Muscle layer of duodenum (tissue), 2 donors: ENCODE data around the gene PNO1.
"Not testable (repeated sequence)": the region's sequence is repeated elsewhere in the genome, so short reads cannot be mapped to it uniquely, and the experiment has no call there.

Experiments used
- H3K27ac ChIP-seq: one replicate; pipeline ENCODE4 v1.7.0; 2013; ENCODE audit warnings: mild to moderate bottlenecking, low read length
- H3K27me3 ChIP-seq: one replicate; pipeline ENCODE4 v1.7.0; 2013; ENCODE audit warnings: low read depth, mild to moderate bottlenecking, control low read depth, low read length
- H3K36me3 ChIP-seq, 2 donors: one replicate each; pipeline ENCODE4 v1.7.0; 2013; ENCODE audit warnings: low read length in 2 of 2, control low read depth in 1 of 2, mild to moderate bottlenecking in 1 of 2; ENCODE audit not compliant: insufficient read depth in 2 of 2, control insufficient read depth in 1 of 2
- H3K4me1 ChIP-seq, 2 donors: one replicate each; pipeline ENCODE4 v1.7.0; 2013; ENCODE audit warnings: low read length in 2 of 2, mild to moderate bottlenecking in 2 of 2, control low read depth in 1 of 2, moderate library complexity in 1 of 2; ENCODE audit not compliant: insufficient read depth in 2 of 2, control insufficient read depth in 1 of 2
- H3K4me3 ChIP-seq, 2 donors: one replicate each; pipeline ENCODE4 v1.7.0; 2013; ENCODE audit warnings: low read length in 2 of 2, low read depth in 1 of 2, mild to moderate bottlenecking in 1 of 2
- H3K9me3 ChIP-seq, 2 donors: one replicate each; pipeline ENCODE4 v1.7.0; 2013; ENCODE audit warnings: low read length in 2 of 2, control low read depth in 1 of 2, mild to moderate bottlenecking in 1 of 2; ENCODE audit not compliant: control insufficient read depth in 1 of 2
- donor health status: healthy.

The PNO1 gene

DNA sequence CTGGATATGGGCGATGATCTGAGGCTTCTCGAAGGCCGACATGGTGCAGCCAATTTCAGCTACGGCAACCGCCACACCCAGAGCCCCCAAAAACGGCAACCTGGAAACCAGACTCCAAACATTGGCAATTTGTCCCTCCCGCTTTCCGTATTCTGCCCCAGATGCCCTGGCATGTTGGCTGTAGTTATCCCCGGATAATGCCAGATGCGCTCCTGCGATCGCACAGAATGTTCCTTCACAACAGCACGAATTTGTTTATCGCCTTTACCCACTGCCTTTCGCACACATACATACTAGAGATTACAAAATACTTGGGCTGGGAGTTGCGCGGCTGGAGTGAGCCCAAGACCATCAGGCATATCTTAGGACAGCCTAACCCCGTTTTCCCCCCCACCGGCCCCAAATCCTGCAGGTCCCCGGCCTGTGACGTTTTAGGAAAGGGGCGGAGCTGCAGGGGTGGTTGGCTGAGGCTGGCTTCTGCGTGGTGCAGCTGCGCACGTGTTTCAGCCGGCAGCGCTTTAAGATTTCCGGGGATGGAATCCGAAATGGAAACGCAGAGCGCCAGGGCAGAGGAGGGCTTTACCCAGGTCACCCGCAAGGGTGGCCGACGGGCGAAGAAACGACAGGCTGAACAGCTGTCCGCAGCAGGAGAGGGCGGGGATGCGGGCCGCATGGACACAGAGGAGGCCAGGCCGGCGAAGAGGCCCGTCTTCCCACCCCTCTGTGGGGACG, at the start of gene PNO1:
Gene PNO1 (plus strand): TSS at position 487 of the 732 bp plus-strand sequence. CDS start 47 bp downstream, at position 534.
- peak within 1 kb of the TSS; percentile 98 for H3K27ac ChIP-seq
- H3K27me3 ChIP-seq, result no peaks in the 10 kb centered on the region
- peak within 1 kb of the TSS; percentile 95 to 100 for H3K4me3 ChIP-seq
- H3K4me1 ChIP-seq, result peaks cover 22 to 27% of the 10 kb centered on the region in 2 donors
- peaks cover 11 to 16% of the 10 kb centered on the region in 2 donors for H3K36me3 ChIP-seq
- no peaks in the 10 kb centered on the region for H3K9me3 ChIP-seq

- Histone ChIP-seq H3K9me3 (peaks cover 0 to 2% of the 10 kb centered on the region in 2 donors), H3K4me1 (no peaks in the 10 kb centered on the region), H3K27ac (no peak overlapping the region), H3K36me3 (peaks cover 0 to 3% of the 10 kb centered on the region in 2 donors), H3K4me3 (no peak overlapping the region), H3K27me3 (no peaks in the 10 kb centered on the region)
Observed at GRCh38 chr2:68108120-68108519, 49.6 kb upstream of the PNO1 start.

- Histone ChIP-seq H3K36me3 (peaks cover 0 to 3% of the 10 kb centered on the region in 2 donors), H3K4me3 (no peak overlapping the region), H3K4me1 (no peaks in the 10 kb centered on the region), H3K27me3 (no peaks in the 10 kb centered on the region), H3K27ac (no peak overlapping the region), H3K9me3 (peaks cover 0 to 2% of the 10 kb centered on the region in 2 donors)
Observed at GRCh38 chr2:68110102-68110501, 47.6 kb upstream of the PNO1 start.

- no peaks in the 10 kb centered on the region for H3K36me3 ChIP-seq
- no peaks in the 10 kb centered on the region for H3K27me3 ChIP-seq
- no peaks in the 10 kb centered on the region for H3K9me3 ChIP-seq
- no peaks in the 10 kb centered on the region for H3K4me1 ChIP-seq
- no peak overlapping the region for H3K4me3 ChIP-seq
- H3K27ac ChIP-seq, result no peak overlapping the region
Observed at GRCh38 chr2:68115965-68116364, 41.7 kb upstream of the PNO1 start.

DNA sequence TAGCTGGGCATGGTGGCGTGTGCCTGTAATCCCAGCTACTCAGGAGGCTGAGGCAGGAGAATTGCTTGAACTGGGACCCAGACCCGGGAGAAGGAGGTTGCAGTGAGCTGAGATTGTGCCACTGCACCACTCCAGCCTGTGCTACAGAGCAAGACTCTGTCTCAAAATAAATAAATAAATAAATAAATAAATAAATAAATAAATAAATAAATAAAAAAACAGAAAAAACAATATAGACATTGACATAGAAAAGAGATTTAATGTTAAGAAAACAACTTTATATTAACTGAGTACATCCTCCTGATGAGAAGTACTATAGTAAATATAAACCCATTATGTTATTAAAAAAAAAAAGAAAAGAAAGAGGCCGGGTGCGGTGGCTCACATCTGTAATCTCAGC, 39.8 kb upstream of the PNO1 start:
- not testable (repeated sequence) for H3K4me1 ChIP-seq, H3K9me3 ChIP-seq, H3K27ac ChIP-seq, H3K36me3 ChIP-seq, H3K4me3 ChIP-seq, H3K27me3 ChIP-seq

DNA sequence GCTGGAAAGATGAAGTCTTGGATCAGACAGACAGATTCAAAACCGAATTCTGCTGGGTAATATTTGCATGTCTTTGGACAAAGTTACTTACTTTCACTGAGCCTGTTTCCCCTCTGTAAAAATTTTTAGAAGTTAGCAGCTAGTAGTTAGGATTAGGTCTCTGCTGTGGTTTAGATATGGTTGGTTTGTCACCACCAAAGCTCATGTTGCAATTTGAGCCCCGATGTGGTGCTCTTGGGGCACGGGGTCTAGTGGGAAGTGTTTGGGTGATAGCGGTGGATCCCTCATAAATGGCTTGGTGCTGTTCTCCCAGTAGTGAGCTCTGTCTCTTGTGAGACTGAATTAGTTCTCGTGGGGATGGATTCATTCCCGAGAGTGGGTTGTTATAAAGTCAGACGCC, 38.9 kb upstream of the PNO1 start:
- H3K27ac ChIP-seq, result no peak overlapping the region
- no peaks in the 10 kb centered on the region for H3K27me3 ChIP-seq
- H3K9me3 ChIP-seq, result no peaks in the 10 kb centered on the region
- peaks cover 0 to 7% of the 10 kb centered on the region in 2 donors for H3K4me1 ChIP-seq
- H3K36me3 ChIP-seq, result no peaks in the 10 kb centered on the region
- no peak overlapping the region for H3K4me3 ChIP-seq

DNA sequence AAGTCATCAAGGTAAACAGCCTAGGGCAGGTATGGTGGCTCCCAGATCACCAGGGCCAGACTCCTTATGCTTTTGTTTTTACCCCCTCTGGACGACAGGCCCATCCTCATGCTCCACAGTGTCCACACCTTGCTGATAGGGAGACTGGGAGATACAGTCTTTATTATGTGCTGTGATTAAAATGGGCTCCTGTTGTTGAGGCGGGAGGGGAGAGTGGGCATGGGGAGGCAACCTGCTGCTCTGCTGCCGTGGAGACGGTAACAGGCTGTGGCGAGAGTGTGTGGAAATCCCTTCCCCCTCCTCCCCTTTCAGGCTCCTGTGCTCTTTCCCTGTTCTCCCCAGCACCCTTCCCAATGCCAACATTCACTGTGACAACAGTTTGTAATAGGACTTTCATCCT, 38.2 kb upstream of the PNO1 start:
- peaks cover 0 to 7% of the 10 kb centered on the region in 2 donors for H3K4me1 ChIP-seq
- no peak overlapping the region for H3K27ac ChIP-seq
- H3K4me3 ChIP-seq, result no peak overlapping the region
- H3K9me3 ChIP-seq, result no peaks in the 10 kb centered on the region
- H3K27me3 ChIP-seq, result no peaks in the 10 kb centered on the region
- H3K36me3 ChIP-seq, result no peaks in the 10 kb centered on the region

DNA sequence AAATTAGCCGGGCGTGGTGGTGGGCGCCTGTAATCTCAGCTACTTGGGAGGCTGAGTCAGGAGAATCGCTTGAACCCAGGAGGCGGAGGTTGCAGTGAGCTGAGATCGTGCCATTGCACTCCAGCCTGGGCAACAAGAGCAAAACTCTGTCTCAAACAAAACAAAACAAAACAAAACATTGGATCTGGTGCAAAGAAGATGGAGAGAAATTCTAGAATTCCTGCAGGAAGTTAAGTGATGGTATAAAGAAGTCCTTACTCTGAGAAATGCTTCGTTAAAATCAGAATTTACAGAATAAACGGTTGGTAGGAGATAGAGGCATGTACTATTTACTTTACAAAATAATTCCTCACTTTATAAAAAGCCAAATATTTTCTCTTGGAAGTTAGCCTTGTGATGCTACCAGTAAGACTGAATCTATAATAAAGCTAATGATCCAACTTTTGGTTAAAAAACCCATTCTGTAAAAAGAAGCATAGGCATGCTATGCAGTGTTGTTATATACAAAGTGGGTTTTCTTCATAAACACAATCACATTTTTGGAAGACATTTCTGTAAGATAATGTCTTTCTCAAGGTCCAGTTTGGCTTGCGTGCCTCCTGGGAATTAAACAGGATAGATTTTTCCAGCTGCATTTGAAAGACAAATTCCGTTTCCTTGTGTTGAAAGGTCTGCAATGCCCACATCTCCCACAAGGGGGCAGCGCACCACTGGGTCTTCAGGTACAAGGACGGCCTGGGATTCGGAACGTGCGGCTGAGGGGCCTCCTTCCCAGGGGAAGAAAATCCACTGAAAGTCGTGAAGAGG, 35.6 kb upstream of the PNO1 start:
- peaks cover 0 to 7% of the 10 kb centered on the region in 2 donors for H3K4me1 ChIP-seq
- H3K27me3 ChIP-seq, result no peaks in the 10 kb centered on the region
- no peaks in the 10 kb centered on the region for H3K36me3 ChIP-seq
- H3K4me3 ChIP-seq, result peak overlapping the region in 1 of 2 donors; percentile 23
- no peaks in the 10 kb centered on the region for H3K9me3 ChIP-seq
- no peak overlapping the region for H3K27ac ChIP-seq

GRCh38 chr2:68122680-68122964, 35.1 kb upstream of the PNO1 start:
- Histone ChIP-seq H3K27ac (no peak overlapping the region), H3K9me3 (no peaks in the 10 kb centered on the region), H3K4me3 (peak overlapping the region in 1 of 2 donors; percentile 23), H3K4me1 (peaks cover 0 to 7% of the 10 kb centered on the region in 2 donors), H3K36me3 (no peaks in the 10 kb centered on the region), H3K27me3 (no peaks in the 10 kb centered on the region)

DNA sequence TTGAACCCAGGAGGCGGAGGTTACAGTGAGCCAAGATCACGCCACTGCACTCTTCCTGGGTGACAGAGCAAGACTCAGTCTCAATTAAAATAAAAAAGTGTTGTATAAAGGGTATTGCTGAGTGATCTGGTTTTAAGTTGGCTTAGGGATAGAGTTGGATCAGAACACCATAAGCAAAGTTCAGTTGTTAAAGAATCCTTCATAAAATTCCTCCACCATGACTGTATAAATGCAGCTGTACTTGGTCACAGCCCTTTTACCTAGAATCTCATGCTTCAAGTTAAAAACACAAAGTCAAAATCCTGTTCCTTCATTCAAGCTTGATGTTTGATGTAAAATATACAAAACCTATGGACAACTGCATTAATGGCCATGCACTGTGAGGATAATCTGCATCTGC, 33.4 kb upstream of the PNO1 start:
- no peaks in the 10 kb centered on the region for H3K9me3 ChIP-seq
- peaks cover 0 to 7% of the 10 kb centered on the region in 2 donors for H3K4me1 ChIP-seq
- no peaks in the 10 kb centered on the region for H3K36me3 ChIP-seq
- no peaks in the 10 kb centered on the region for H3K27me3 ChIP-seq
- H3K27ac ChIP-seq, result no peak overlapping the region
- no peak overlapping the region for H3K4me3 ChIP-seq

- H3K27ac ChIP-seq, result no peak overlapping the region
- no peak overlapping the region for H3K4me3 ChIP-seq
- H3K9me3 ChIP-seq, result no peaks in the 10 kb centered on the region
- H3K36me3 ChIP-seq, result peaks cover 0 to 4% of the 10 kb centered on the region in 2 donors
- no peaks in the 10 kb centered on the region for H3K27me3 ChIP-seq
- H3K4me1 ChIP-seq, result peaks cover 0 to 7% of the 10 kb centered on the region in 2 donors
Observed at GRCh38 chr2:68125821-68126220, 31.9 kb upstream of the PNO1 start.
